Glomerular visceral epithelial cell (primary cell): ENCODE results near the gene PDLIM4.

ENCODE experiments used
- DNase-seq: peaks from one replicate; pipeline ENCODE4 v3.0.0-alpha.2; 2016; ENCODE audit errors: extremely low spot score

Gene PDLIM4

GRCh38 chr5:132308701-132309100 is 51.2 kb downstream of the PDLIM4 start:
- no peak for DNase-seq

- no peak for DNase-seq
Observed at GRCh38 chr5:132309679-132310078, 52.2 kb downstream of the PDLIM4 start.

DNA sequence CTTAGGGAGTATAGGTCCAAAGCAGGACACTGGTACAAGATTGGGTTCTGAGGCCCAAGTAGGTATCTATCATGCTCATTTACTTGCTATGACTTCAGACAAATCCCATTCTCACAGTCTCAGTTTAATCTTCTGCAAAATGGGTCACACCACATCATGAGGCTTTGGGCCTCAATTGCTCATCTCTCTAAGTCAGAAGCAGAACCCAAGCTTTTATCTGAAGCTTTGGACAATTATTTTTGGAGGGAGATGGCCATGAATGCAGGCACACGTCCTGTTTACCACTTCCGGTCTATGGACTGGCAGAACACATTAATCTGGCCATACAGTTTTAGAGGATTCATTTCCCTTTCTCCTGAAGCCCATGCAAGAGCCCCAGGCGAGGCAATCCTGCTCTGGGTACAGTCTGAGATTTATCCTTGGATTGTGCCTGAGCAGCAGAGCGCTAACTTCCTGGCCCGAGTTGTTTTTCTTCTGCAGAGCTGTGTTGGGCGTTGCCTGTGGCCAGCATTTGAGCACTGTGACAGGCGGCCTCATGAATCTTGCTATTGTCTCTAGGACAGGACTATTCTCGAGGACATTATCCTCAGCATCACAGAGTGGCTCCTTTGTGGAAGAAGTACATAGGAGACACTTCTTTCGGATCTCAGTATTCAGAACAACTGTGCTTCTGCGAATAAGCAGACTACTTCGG is 52.8 kb downstream of the PDLIM4 start:
- no peak for DNase-seq

DNA sequence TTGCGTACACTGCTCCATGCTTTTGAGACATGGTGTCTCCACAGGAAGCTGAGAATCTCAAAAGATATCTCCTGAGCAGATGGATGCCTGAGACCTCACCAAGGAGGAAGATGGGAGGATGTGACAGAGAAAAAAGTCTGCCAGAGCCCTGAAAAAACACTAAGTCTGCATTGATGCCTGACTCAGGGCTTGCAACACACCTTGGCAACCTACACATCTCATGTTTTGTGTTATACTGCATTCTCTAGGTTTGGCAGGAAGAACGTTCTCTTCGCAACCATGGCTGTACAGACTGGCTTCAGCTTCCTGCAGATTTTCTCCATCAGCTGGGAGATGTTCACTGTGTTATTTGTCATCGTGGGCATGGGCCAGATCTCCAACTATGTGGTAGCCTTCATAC is 55.9 kb downstream of the PDLIM4 start:
- no peak for DNase-seq

GRCh38 chr5:132313961-132314432 is 56.5 kb downstream of the PDLIM4 start:
- DNase-seq = no peak

DNA sequence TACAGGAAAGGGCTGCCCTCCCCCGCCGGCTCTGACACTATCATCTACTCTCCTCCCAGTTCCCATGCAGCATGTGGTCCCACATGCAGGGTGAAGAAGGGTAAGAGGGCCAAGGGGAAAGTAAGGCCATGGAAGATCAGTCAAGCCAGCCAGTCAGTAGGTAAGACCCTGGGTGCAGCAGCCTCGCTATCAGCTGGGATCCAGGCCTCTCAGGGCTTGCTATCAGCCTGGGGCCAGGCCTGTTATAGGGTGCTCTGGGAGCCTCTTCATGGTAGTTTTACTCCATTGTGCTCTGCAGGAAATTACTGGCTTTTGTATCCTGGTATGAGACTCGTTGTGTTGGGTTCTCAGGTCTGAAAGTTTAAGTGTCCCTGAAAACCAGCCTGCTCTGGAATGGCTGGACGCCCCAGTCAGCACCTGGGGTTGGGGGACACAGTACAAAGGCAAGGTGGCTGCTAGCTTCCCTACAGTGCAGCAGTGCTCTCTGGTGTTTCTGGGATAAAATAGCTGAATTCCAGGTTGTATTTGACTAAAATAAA is 58.1 kb downstream of the PDLIM4 start:
- no peak for DNase-seq

DNA sequence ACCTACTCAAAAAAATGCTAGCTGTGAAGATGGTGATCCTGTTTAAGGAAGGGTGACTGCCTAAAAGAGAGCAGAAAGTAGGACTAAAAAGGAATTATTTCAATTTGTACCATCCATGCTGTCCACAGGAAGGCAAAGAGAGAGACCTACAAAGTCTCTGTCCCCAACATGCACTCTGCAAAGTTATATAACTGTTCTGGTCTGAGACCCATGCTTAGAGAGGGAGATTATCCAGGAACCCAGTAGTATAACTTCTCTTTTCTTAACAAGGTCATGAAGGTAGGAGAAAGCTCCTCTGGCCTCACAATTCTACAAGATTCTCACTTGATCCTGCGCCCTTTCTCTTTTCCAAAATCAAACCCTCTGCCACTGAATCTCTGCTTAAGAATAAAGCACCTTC is 62.5 kb downstream of the PDLIM4 start:
- no peak for DNase-seq

- no peak for DNase-seq
Observed at GRCh38 chr5:132321109-132321721, 63.7 kb downstream of the PDLIM4 start.

- DNase-seq = no peak
Observed at GRCh38 chr5:132322266-132322665, 64.8 kb downstream of the PDLIM4 start.
